Nephron progenitor cell (in vitro differentiated cells): Measurements from ENCODE around the gene TMEM132A.

Source experiments
- DNase-seq: peaks from one replicate; pipeline ENCODE4 v3.0.0; 2021
- H3K27ac Mint-ChIP-seq: 2 replicates; pipeline ENCODE4 v1.8.0; 2021; ENCODE audit warnings: mild to moderate bottlenecking, moderate library complexity, mixed read lengths
- H3K27me3 Mint-ChIP-seq: 2 replicates; pipeline ENCODE4 v1.8.0; 2021; ENCODE audit warnings: mild to moderate bottlenecking, low read depth, mixed read lengths; ENCODE audit not compliant: poor library complexity
- H3K36me3 Mint-ChIP-seq: 2 replicates; pipeline ENCODE4 v1.8.0; 2021; ENCODE audit warnings: low read depth, mixed read lengths
- H3K4me1 Mint-ChIP-seq: 2 replicates; pipeline ENCODE4 v1.8.0; 2021; ENCODE audit warnings: mixed read lengths
- H3K4me3 Mint-ChIP-seq: 2 replicates; pipeline ENCODE4 v1.8.0; 2021; ENCODE audit warnings: mild to moderate bottlenecking, moderate library complexity, mixed read lengths
- H3K9me3 Mint-ChIP-seq: 2 replicates; pipeline ENCODE4 v1.8.0; 2021; ENCODE audit warnings: mild to moderate bottlenecking, moderate library complexity, mixed read lengths
- CTCF ChIP-seq: fragments of 200-600 bp; sonication (generic); IDR thresholded peaks from 2 replicates; pipeline ENCODE4 v1.5.0; 2021; ENCODE audit warnings: antibody characterized with exemption

The TMEM132A gene

GRCh38 chr11:60891103-60891741 lies 33.0 kb upstream of the TMEM132A start:
- Mint-ChIP-seq H3K36me3 (peaks cover 52% of the 10 kb centered on the region), H3K9me3 (peaks cover 2% of the 10 kb centered on the region), H3K27ac (peak overlapping the region; percentile 61), H3K4me1 (peaks cover 18% of the 10 kb centered on the region), H3K4me3 (no peak overlapping the region), H3K27me3 (peaks cover 2% of the 10 kb centered on the region)
- no peak for DNase-seq
- no peak for TF ChIP-seq CTCF

DNA sequence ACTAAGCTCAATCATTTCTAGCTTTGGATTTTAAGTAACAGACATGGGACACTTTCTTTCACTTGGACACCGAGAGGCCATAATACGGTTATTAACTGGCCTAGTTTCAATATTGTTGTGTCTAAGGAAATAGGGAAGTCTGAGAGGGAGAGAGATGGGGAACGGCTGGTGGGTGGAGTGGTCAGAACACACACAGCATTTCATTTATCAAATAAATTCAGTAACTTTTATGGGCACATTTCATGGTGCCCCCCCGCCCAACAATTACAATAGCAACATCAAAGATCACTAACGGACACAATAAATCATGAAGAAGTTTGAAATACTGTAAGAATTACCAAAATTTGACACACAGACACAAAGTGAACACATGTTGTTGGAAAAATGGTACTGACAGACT lies 28.6 kb upstream of the TMEM132A start:
- H3K27me3 Mint-ChIP-seq: no peaks in the 10 kb centered on the region
- peaks cover 11% of the 10 kb centered on the region for H3K4me1 Mint-ChIP-seq
- H3K27ac Mint-ChIP-seq: peak overlapping the region; percentile 42
- no peak for TF ChIP-seq CTCF
- no peak for DNase-seq
- peaks cover 76% of the 10 kb centered on the region for H3K36me3 Mint-ChIP-seq
- no peak overlapping the region for H3K4me3 Mint-ChIP-seq
- H3K9me3 Mint-ChIP-seq: no peaks in the 10 kb centered on the region

GRCh38 chr11:60897496-60897895 lies 26.8 kb upstream of the TMEM132A start:
- Mint-ChIP-seq H3K27me3 (no peaks in the 10 kb centered on the region), H3K4me3 (no peak overlapping the region), H3K9me3 (no peaks in the 10 kb centered on the region), H3K36me3 (peaks cover 86% of the 10 kb centered on the region), H3K27ac (no peak overlapping the region), H3K4me1 (peaks cover 6% of the 10 kb centered on the region)
- no peak for TF ChIP-seq CTCF
- no peak for DNase-seq

GRCh38 chr11:60899046-60899936 lies 25.0 kb upstream of the TMEM132A start:
- H3K4me1 Mint-ChIP-seq: peaks cover 8% of the 10 kb centered on the region
- peaks cover 87% of the 10 kb centered on the region for H3K36me3 Mint-ChIP-seq
- no peaks in the 10 kb centered on the region for H3K27me3 Mint-ChIP-seq
- H3K27ac Mint-ChIP-seq: no peak overlapping the region
- TF ChIP-seq CTCF: peak; percentile 94
- DNase-seq: peak; percentile 48
- no peaks in the 10 kb centered on the region for H3K9me3 Mint-ChIP-seq
- no peak overlapping the region for H3K4me3 Mint-ChIP-seq

DNA sequence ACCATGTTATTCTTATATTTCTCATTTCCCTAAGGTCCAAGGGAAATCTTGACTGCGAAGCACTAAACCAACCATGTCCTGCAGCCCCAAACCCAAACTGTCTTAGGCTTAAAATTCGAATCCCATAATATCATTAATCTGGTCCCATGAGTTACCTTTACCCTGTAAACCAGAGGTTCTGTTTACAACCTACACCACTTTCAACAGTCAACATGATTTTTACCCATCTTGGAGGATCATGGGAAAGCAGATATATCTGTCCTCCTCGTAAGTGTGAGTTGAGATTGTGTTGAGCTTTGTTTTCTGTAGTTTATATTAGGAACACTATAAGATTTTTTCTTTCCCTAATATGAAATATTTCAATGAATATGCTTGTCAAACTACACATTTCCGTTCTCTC lies 24.3 kb upstream of the TMEM132A start:
- Mint-ChIP-seq H3K36me3 (peaks cover 82% of the 10 kb centered on the region), H3K4me1 (peaks cover 15% of the 10 kb centered on the region), H3K27ac (no peak overlapping the region), H3K9me3 (no peaks in the 10 kb centered on the region), H3K27me3 (no peaks in the 10 kb centered on the region), H3K4me3 (no peak overlapping the region)
- no peak for DNase-seq
- TF ChIP-seq CTCF: no peak
